SU-DHL-6 (cell line): ENCODE measurements around the gene NKAIN4.

ENCODE experiments used
- EZH2phosphoT487 ChIP-seq: fragments of 200-600 bp; sonication (generic), shearing (Covaris generic); conservative IDR thresholded peaks from 2 replicates; pipeline ENCODE4 v1.6.1; 2018; ENCODE audit warnings: mild to moderate bottlenecking, antibody characterized with exemption, low read length, moderate library complexity, mixed read lengths
- TF ChIP-seq, protein P1 (sequence below): fragments of 200-600 bp; sonication (generic); IDR thresholded peaks from one replicate; pipeline ENCODE4 v1.5.1; 2017; ENCODE audit warnings: antibody characterized with exemption, mild to moderate bottlenecking, low read length, moderate library complexity; ENCODE audit not compliant: insufficient read depth, poor library complexity, severe bottlenecking

GRCh38 chr20:63295018-63295417, 40.8 kb upstream of the NKAIN4 start:
- TF ChIP-seq, protein P1, sequence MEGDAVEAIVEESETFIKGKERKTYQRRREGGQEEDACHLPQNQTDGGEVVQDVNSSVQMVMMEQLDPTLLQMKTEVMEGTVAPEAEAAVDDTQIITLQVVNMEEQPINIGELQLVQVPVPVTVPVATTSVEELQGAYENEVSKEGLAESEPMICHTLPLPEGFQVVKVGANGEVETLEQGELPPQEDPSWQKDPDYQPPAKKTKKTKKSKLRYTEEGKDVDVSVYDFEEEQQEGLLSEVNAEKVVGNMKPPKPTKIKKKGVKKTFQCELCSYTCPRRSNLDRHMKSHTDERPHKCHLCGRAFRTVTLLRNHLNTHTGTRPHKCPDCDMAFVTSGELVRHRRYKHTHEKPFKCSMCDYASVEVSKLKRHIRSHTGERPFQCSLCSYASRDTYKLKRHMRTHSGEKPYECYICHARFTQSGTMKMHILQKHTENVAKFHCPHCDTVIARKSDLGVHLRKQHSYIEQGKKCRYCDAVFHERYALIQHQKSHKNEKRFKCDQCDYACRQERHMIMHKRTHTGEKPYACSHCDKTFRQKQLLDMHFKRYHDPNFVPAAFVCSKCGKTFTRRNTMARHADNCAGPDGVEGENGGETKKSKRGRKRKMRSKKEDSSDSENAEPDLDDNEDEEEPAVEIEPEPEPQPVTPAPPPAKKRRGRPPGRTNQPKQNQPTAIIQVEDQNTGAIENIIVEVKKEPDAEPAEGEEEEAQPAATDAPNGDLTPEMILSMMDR = no peak
- no peak for TF ChIP-seq EZH2phosphoT487
